Muscle of leg (tissue), 11 donors: Measurements from ENCODE around the gene CDKAL1. TPM values are rescaled to one million over a fixed set of nuclear protein-coding genes. Genes with fewer than 3 reads are reported as not detected.
A peak's percentile ranks its signal among the peaks of the same experiment; 100 is the strongest.

Source experiments
- DNase-seq: peaks from one replicate; pipeline ENCODE4 v3.0.0; 2013
- H3K27ac ChIP-seq: one replicate; pipeline ENCODE4 v1.5.1; 2013; ENCODE audit warnings: mild to moderate bottlenecking, low read length, control low read depth
- H3K27me3 ChIP-seq: one replicate; pipeline ENCODE4 v1.6.1; 2013; ENCODE audit warnings: low read length; ENCODE audit not compliant: control insufficient read depth, insufficient read depth
- H3K36me3 ChIP-seq: one replicate; pipeline ENCODE4 v1.6.1; 2013; ENCODE audit warnings: low read length; ENCODE audit not compliant: control insufficient read depth, insufficient read depth
- H3K4me1 ChIP-seq: one replicate; pipeline ENCODE4 v1.6.1; 2013; ENCODE audit warnings: low read length; ENCODE audit not compliant: control insufficient read depth, insufficient read depth
- H3K4me3 ChIP-seq: one replicate; pipeline ENCODE4 v1.5.1; 2013; ENCODE audit warnings: low read length, control low read depth
- H3K9me3 ChIP-seq: replicated peaks from 2 replicates; pipeline ENCODE4 v1.6.1; 2013; ENCODE audit warnings: low read depth, low read length; ENCODE audit not compliant: control insufficient read depth
- WGBS: methylation state at CpG from one replicate; pipeline ENCODE4 v1.1.5; 2013; ENCODE audit warnings: missing lambda C conversion rate; ENCODE audit not compliant: insufficient coverage; 5-methylcytosine and 5-hydroxymethylcytosine counted together
- polyA plus RNA-seq, 8 donors: library from polyadenylated mRNA; unstranded; fragments of 120-200 nt; gene quantifications; one replicate each; pipeline versions ENCODE4 v1.2.1 to v1.2.3, GENCODE V29; 2013; ENCODE audit warnings: inconsistent platforms in 1 of 8, low replicate concordance in 1 of 8; ENCODE audit not compliant: insufficient read length in 8 of 8, insufficient read depth in 1 of 8
- total RNA-seq: library from RNA; stranded (reverse); fragments of 120-200 nt; gene quantifications from one replicate; pipeline ENCODE4 v1.2.4, GENCODE V29; 2013

The CDKAL1 gene
- total and polyA plus RNA-seq, 9 donors = 11.0 to 23.6 (median 13.0) TPM

GRCh38 chr6:20851795-20852194 lies 317.5 kb downstream of the CDKAL1 start:
- Histone ChIP-seq H3K4me3 (no peak overlapping the region), H3K27ac (no peak overlapping the region), H3K9me3 (no peaks in the 10 kb centered on the region), H3K4me1 (no peaks in the 10 kb centered on the region), H3K27me3 (no peaks in the 10 kb centered on the region), H3K36me3 (no peaks in the 10 kb centered on the region)
- WGBS = no CpG with 5 or more reads among the region's 1 CpG
- no peak for DNase-seq

DNA sequence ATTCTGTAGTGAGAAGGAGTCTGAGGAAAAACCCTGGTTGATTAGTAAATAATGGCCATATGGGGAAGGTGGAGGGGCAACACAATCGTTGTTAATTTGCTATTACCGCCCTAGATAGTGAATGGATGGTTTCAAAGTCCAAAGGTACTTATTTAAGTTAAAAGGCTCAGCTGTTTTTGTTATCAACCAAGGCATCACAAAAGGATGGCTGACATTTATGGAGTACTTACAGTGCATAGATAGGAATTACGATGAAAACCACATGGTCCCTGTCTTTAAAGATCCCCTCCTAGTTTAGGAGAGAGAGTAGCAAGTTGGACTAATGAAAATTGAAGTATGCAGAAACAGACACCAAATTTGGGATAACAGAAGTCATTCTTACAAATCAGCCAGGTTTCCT lies 319.6 kb downstream of the CDKAL1 start:
- 58% methylated on average over 2 of the region's 3 CpGs for WGBS
- Histone ChIP-seq H3K27me3 (no peaks in the 10 kb centered on the region), H3K36me3 (no peaks in the 10 kb centered on the region), H3K4me3 (no peak overlapping the region), H3K9me3 (no peaks in the 10 kb centered on the region), H3K27ac (no peak overlapping the region), H3K4me1 (no peaks in the 10 kb centered on the region)
- no peak for DNase-seq

GRCh38 chr6:20856681-20857288 lies 322.5 kb downstream of the CDKAL1 start:
- no peaks in the 10 kb centered on the region for H3K36me3 ChIP-seq
- no peak for DNase-seq
- no peak overlapping the region for H3K27ac ChIP-seq
- H3K27me3 ChIP-seq = no peaks in the 10 kb centered on the region
- no peak overlapping the region for H3K4me3 ChIP-seq
- 100% methylated on average over 2 of the region's 7 CpGs for WGBS
- no peaks in the 10 kb centered on the region for H3K9me3 ChIP-seq
- H3K4me1 ChIP-seq = no peaks in the 10 kb centered on the region

DNA sequence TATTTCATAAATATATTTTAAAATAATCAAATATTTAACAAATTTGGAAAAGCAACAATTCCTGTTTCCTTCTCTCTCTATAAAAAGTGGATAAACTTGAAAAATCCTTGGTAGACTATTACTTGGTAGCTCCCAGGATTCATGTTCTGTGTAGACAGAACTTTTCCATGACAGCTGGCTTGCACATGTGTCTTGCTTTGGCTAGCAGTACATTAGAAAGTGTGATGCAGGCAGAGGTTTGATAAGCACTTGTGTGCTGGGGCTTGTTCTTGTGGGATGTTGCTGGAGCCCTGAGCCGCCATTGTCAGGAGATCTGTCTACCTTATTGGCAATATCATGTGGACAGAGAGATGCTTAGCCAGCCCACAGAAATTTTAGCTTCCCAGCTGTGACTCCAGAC lies 327.2 kb downstream of the CDKAL1 start:
- H3K9me3 ChIP-seq = no peaks in the 10 kb centered on the region
- 44% methylated on average over 1 of the region's 1 CpG for WGBS
- DNase-seq = peak; percentile 22
- no peaks in the 10 kb centered on the region for H3K27me3 ChIP-seq
- no peak overlapping the region for H3K4me3 ChIP-seq
- no peaks in the 10 kb centered on the region for H3K4me1 ChIP-seq
- H3K36me3 ChIP-seq = no peaks in the 10 kb centered on the region
- H3K27ac ChIP-seq = no peak overlapping the region

DNA sequence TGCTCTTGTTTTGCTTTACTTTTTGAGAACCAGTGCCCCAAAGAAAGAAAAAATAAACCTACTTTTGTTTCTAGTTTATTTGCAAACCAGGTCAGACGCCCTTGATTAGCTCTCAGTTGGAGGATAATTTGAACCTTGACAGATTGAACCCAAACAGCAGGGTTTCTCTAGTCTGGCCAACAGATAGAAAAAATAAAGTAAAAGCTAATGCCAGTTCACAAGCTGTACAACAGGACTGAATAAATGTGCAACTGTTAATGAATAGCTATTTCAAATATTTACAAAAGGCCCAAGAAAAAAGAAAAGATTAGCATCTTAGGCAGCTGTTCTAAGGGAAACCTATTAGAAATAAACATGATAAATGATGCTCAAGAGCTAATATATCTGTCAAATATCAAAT lies 331.8 kb downstream of the CDKAL1 start:
- H3K36me3 ChIP-seq = no peaks in the 10 kb centered on the region
- H3K4me1 ChIP-seq = peaks cover 5% of the 10 kb centered on the region
- no peak overlapping the region for H3K4me3 ChIP-seq
- DNase-seq = no peak
- H3K27ac ChIP-seq = no peak overlapping the region
- no CpG with 5 or more reads among the region's 1 CpG for WGBS
- no peaks in the 10 kb centered on the region for H3K9me3 ChIP-seq
- no peaks in the 10 kb centered on the region for H3K27me3 ChIP-seq

- H3K36me3 ChIP-seq = no peaks in the 10 kb centered on the region
- H3K27ac ChIP-seq = no peak overlapping the region
- no peaks in the 10 kb centered on the region for H3K27me3 ChIP-seq
- WGBS = no CpG with 5 or more reads among the region's 7 CpGs
- no peaks in the 10 kb centered on the region for H3K9me3 ChIP-seq
- no peak for DNase-seq
- peaks cover 5% of the 10 kb centered on the region for H3K4me1 ChIP-seq
- H3K4me3 ChIP-seq = no peak overlapping the region
These were observed 332.9 kb downstream of the CDKAL1 start for GRCh38 chr6:20866935-20867703.

DNA sequence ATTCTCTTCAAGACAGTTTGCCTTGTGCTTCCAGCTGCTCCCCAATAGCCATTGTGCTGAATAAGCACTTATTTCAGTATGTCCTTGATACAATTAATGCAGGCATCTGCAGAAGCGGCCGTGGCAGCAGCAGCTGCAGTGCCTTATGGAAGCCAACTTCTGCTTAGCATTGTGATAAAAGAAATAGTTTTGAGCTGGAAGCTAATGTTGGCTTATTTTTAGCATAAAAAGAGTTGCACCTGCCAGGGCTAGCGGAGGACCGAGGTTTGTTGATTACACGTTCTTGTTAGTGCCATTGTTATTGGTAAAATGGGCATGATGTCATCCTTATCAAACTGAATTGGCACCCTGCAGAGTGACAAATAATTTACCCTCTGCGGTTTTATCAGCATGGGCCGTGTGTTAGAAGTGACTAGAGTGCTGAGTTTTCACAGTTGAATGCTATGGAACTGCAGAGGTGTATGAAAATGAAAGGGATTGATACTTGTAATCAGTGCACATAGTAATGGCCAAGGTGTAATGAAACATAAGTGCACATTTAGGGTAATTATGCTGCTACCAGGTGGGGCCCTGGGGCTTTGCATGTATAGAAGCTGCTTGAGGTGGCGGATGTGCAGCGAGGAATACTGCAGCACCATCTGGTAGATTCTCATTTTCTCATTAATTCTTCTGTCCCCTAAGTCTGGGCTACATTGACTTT lies 334.3 kb downstream of the CDKAL1 start:
- Histone ChIP-seq H3K4me1 (peaks cover 5% of the 10 kb centered on the region), H3K27ac (no peak overlapping the region), H3K4me3 (no peak overlapping the region), H3K27me3 (no peaks in the 10 kb centered on the region), H3K9me3 (no peaks in the 10 kb centered on the region), H3K36me3 (no peaks in the 10 kb centered on the region)
- WGBS = 70% methylated on average over 9 of the region's 9 CpGs
- peak; percentile 43 for DNase-seq

- WGBS = no CpG with 5 or more reads among the region's 4 CpGs
- peaks cover 5% of the 10 kb centered on the region for H3K4me1 ChIP-seq
- no peak for DNase-seq
- no peaks in the 10 kb centered on the region for H3K9me3 ChIP-seq
- H3K36me3 ChIP-seq = no peaks in the 10 kb centered on the region
- H3K27ac ChIP-seq = no peak overlapping the region
- H3K27me3 ChIP-seq = no peaks in the 10 kb centered on the region
- H3K4me3 ChIP-seq = no peak overlapping the region
These were observed 335.8 kb downstream of the CDKAL1 start for GRCh38 chr6:20870021-20870420.

GRCh38 chr6:20870493-20870892 lies 336.2 kb downstream of the CDKAL1 start:
- H3K36me3 ChIP-seq = no peaks in the 10 kb centered on the region
- H3K27me3 ChIP-seq = no peaks in the 10 kb centered on the region
- no peaks in the 10 kb centered on the region for H3K9me3 ChIP-seq
- H3K4me3 ChIP-seq = no peak overlapping the region
- WGBS = no CpG with 5 or more reads among the region's 1 CpG
- H3K27ac ChIP-seq = no peak overlapping the region
- H3K4me1 ChIP-seq = peaks cover 5% of the 10 kb centered on the region
- no peak for DNase-seq

DNA sequence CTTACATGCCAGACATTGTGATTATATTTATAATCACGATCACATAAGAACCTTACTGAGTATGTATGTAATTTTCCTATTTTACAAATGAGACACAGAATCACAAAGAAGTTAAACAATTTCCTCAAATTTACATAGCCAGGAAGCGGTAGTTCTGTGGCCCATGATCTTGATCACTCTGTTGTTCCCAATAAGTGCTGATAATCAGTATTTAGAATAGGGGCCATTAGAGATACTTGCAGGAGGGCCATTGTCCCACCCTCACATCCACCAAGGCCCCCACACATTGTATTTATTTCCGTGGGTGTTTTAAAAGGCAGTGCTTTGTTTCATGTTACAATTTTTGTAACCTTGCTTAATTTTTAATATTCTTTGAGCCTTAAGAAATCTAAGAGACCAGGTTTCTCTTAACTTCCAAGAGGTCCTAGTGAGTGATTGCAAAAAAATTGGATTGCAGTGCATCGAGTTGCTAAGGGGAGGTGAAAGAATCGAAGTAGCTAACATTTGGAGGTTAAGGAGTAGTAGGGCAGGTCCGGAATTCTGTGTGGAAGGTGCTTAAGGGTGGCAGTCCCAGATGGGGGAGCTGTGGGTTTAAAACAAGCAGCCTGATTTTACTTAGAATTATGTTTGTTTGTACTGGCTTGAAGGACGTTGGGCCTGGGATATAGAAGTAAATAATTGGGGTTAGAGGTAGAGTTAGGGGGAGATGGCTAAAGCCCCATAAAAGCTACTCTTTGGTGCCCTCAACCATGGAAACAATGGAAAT lies 339.4 kb downstream of the CDKAL1 start:
- Histone ChIP-seq H3K27ac (no peak overlapping the region), H3K27me3 (no peaks in the 10 kb centered on the region), H3K9me3 (no peaks in the 10 kb centered on the region), H3K36me3 (no peaks in the 10 kb centered on the region), H3K4me1 (peaks cover 5% of the 10 kb centered on the region), H3K4me3 (no peak overlapping the region)
- 68% methylated on average over 4 of the region's 7 CpGs for WGBS
- no peak for DNase-seq
